Lung (tissue), 12 donors: ENCODE results near the gene ACVR1B. TPM values are rescaled to one million over a fixed set of nuclear protein-coding genes. Genes with fewer than 3 reads are reported as not detected.

Experiments
- ATAC-seq: fragments of 200-7000 bp; cut with Tn5 transposase; one replicate; pipeline ENCODE4 v1.9.1; 2020; ENCODE audit warnings: moderate number of reproducible peaks; ENCODE audit not compliant: insufficient read depth, low FRiP score
- DNase-seq, 3 donors: peaks; one replicate each; pipeline ENCODE4 v3.0.0-alpha.2; 2013 to 2017
- H3K27ac ChIP-seq, 2 donors: one replicate each; pipeline ENCODE4 v1.5.1; 2013; ENCODE audit warnings: mild to moderate bottlenecking in 2 of 2, moderate library complexity in 2 of 2, control low read depth in 1 of 2, inconsistent platforms in 1 of 2, low read depth in 1 of 2, low read length in 1 of 2
- H3K27me3 ChIP-seq, 3 donors: one replicate each; pipeline ENCODE4 v1.5.1; 2013; ENCODE audit warnings: low read length in 2 of 3; ENCODE audit not compliant: control insufficient read depth in 3 of 3, insufficient read depth in 3 of 3
- H3K36me3 ChIP-seq, 4 donors: one replicate each; pipeline ENCODE4 v1.5.1; 2013; ENCODE audit warnings: low read length in 4 of 4, mild to moderate bottlenecking in 1 of 4, moderate library complexity in 1 of 4; ENCODE audit not compliant: control insufficient read depth in 4 of 4, insufficient read depth in 4 of 4
- H3K4me1 ChIP-seq, 5 donors: one replicate each; pipeline ENCODE4 v1.5.1; 2013; ENCODE audit warnings: low read length in 5 of 5, mild to moderate bottlenecking in 2 of 5, moderate library complexity in 1 of 5; ENCODE audit not compliant: control insufficient read depth in 5 of 5, insufficient read depth in 5 of 5
- H3K4me3 ChIP-seq: one replicate; pipeline ENCODE4 v1.5.1; 2013; ENCODE audit warnings: mild to moderate bottlenecking, control low read depth, moderate library complexity
- H3K9ac ChIP-seq, 2 donors: one replicate each; pipeline ENCODE4 v1.5.1; 2013; ENCODE audit warnings: low read length in 2 of 2, control low read depth in 1 of 2; ENCODE audit not compliant: insufficient read depth in 1 of 2
- H3K9me3 ChIP-seq, 4 donors: one replicate each; pipeline ENCODE4 v1.5.1; 2013; ENCODE audit warnings: low read length in 3 of 4, mild to moderate bottlenecking in 1 of 4, moderate library complexity in 1 of 4; ENCODE audit not compliant: control insufficient read depth in 4 of 4, insufficient read depth in 3 of 4
- WGBS, 2 donors: extraction: QIAGEN DNeasy Blood & Tissue Kit; methylation state at CpG; one replicate each; pipeline ENCODE4 v1.1.7; 2013; 5-methylcytosine and 5-hydroxymethylcytosine counted together
- polyA plus RNA-seq, 2 donors: library from polyadenylated mRNA; stranded (reverse); fragments of 200-250 nt; gene quantifications; one replicate each; pipeline ENCODE4 v1.2.1, GENCODE V29; 2013
- total RNA-seq, 2 donors: library from RNA; depleted of rRNA in 1 of 2; stranded (reverse); fragments of >200 nt in 1 of 2; gene quantifications; one replicate each; pipeline ENCODE4 v1.2.1, GENCODE V29; 2014 to 2021
- TF ChIP-seq, protein P1 (sequence below): IDR thresholded peaks from 2 replicates; pipeline ENCODE4 v1.5.1; 2012; ENCODE audit warnings: mild to moderate bottlenecking; ENCODE audit errors: control extremely low read depth, extremely low read depth
- donor health status: control.
- donor health status: control.
- donor health status: Bipolar disorder and iron deficiency.
- donor health status: healthy.
- donor health status: DM: yes; HTN: yes; CAD: no.

The ACVR1B gene
- total and polyA plus RNA-seq, 4 donors = 14.0 to 41.7 (median 21.0) TPM

- Histone ChIP-seq H3K9ac (no peak overlapping the region), H3K4me3 (no peak overlapping the region), H3K36me3 (peaks cover 20 to 42% (median 33%) of the 10 kb centered on the region in 4 donors), H3K27ac (no peak overlapping the region), H3K4me1 (peaks cover 0 to 7% (median 0%) of the 10 kb centered on the region in 5 donors), H3K9me3 (peaks cover 0 to 1% (median 0%) of the 10 kb centered on the region in 4 donors), H3K27me3 (no peaks in the 10 kb centered on the region)
- DNase-seq (no peak), ATAC-seq (no peak)
- 82 to 86% methylated on average over 10 of the region's 10 CpGs for WGBS, 2 donors
- TF ChIP-seq, protein P1, sequence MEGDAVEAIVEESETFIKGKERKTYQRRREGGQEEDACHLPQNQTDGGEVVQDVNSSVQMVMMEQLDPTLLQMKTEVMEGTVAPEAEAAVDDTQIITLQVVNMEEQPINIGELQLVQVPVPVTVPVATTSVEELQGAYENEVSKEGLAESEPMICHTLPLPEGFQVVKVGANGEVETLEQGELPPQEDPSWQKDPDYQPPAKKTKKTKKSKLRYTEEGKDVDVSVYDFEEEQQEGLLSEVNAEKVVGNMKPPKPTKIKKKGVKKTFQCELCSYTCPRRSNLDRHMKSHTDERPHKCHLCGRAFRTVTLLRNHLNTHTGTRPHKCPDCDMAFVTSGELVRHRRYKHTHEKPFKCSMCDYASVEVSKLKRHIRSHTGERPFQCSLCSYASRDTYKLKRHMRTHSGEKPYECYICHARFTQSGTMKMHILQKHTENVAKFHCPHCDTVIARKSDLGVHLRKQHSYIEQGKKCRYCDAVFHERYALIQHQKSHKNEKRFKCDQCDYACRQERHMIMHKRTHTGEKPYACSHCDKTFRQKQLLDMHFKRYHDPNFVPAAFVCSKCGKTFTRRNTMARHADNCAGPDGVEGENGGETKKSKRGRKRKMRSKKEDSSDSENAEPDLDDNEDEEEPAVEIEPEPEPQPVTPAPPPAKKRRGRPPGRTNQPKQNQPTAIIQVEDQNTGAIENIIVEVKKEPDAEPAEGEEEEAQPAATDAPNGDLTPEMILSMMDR = no peak
Observed at GRCh38 chr12:51980809-51981127, 29.3 kb downstream of the ACVR1B start.

DNA sequence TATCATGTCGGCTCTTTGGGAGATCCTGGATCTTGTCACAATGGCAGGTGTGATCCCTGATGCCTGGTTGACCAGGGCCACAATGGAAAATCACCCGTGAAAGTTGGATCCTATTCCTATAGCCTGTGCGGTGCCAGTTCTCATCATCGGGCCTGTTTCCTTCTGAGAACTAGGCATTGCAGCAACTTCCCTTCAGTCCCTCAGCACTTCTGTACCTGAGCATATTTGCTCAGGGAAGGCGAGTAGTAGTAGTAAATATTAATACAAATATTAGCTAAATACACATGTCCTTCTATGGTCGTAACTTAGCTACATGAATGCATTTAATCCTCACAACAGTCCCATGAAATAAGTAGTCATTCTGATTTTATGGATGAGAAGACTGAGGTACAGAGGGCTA, 33.2 kb downstream of the ACVR1B start:
- no peak for ATAC-seq
- H3K36me3 ChIP-seq = peaks cover 25 to 36% (median 31%) of the 10 kb centered on the region in 4 donors

DNA sequence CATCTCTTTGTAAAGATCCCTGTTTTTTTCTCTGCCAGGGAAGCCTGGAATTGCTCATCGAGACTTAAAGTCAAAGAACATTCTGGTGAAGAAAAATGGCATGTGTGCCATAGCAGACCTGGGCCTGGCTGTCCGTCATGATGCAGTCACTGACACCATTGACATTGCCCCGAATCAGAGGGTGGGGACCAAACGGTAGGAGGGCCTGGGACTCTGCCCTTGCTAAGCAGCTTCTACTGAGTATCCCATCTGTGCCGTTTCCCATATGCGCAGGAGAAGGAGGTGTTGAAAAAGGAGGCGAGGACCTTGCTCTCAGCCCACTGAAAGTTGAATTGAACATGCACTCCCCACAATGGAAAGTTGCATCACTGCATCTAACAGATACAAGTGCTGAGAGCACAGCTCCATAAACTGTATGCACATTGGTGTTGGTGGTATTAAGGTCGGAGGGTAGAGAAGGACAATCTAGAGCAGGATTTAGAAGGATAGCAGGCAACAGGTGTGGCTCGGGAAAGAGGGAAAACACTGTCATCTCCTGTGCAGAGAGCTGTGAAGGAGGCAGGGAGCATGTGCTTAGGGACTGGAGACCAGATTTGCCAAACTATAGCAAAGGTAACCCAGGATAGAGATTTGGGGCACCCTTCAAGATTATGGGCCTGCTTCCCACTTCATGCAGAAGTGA, 33.8 kb downstream of the ACVR1B start:
- Histone ChIP-seq H3K27ac (no peak overlapping the region), H3K4me1 (peaks cover 0 to 2% (median 0%) of the 10 kb centered on the region in 5 donors), H3K9me3 (peaks cover 0 to 1% (median 0%) of the 10 kb centered on the region in 4 donors), H3K4me3 (no peak overlapping the region), H3K27me3 (no peaks in the 10 kb centered on the region), H3K36me3 (peaks cover 25 to 36% (median 31%) of the 10 kb centered on the region in 4 donors), H3K9ac (no peak overlapping the region)
- DNase-seq (no peak), ATAC-seq (no peak)
- 88 to 96% methylated on average over 9 of the region's 9 CpGs for WGBS, 2 donors
- TF ChIP-seq, protein P1 = no peak

More for the DNA sequence above, 33.2 kb downstream of the ACVR1B start:
- no peak for DNase-seq
- Histone ChIP-seq H3K27me3 (no peaks in the 10 kb centered on the region), H3K27ac (peak overlapping the region in 1 of 2 donors; percentile 22), H3K4me3 (peak overlapping the region; percentile 2), H3K9ac (no peak overlapping the region), H3K4me1 (peaks cover 0 to 2% (median 0%) of the 10 kb centered on the region in 5 donors), H3K9me3 (peaks cover 0 to 1% (median 0%) of the 10 kb centered on the region in 4 donors)
- WGBS, 2 donors = 68 to 76% methylated on average over 6 of the region's 6 CpGs
- TF ChIP-seq, protein P1 = no peak

GRCh38 chr12:51986834-51987233, 35.3 kb downstream of the ACVR1B start:
- TF ChIP-seq, protein P1 = no peak
- H3K27ac ChIP-seq = no peak overlapping the region
- H3K4me3 ChIP-seq = no peak overlapping the region
- H3K4me1 ChIP-seq = peaks cover 0 to 2% (median 0%) of the 10 kb centered on the region in 5 donors
- peaks cover 15 to 35% (median 28%) of the 10 kb centered on the region in 4 donors for H3K36me3 ChIP-seq
- ATAC-seq (no peak), DNase-seq (no peak)
- no peaks in the 10 kb centered on the region for H3K27me3 ChIP-seq
- H3K9ac ChIP-seq = no peak overlapping the region
- WGBS, 2 donors = 86% methylated on average over 8 of the region's 8 CpGs
- H3K9me3 ChIP-seq = peaks cover 0 to 1% (median 0%) of the 10 kb centered on the region in 4 donors
